ENCODE results near the gene RMDN2.

DNA sequence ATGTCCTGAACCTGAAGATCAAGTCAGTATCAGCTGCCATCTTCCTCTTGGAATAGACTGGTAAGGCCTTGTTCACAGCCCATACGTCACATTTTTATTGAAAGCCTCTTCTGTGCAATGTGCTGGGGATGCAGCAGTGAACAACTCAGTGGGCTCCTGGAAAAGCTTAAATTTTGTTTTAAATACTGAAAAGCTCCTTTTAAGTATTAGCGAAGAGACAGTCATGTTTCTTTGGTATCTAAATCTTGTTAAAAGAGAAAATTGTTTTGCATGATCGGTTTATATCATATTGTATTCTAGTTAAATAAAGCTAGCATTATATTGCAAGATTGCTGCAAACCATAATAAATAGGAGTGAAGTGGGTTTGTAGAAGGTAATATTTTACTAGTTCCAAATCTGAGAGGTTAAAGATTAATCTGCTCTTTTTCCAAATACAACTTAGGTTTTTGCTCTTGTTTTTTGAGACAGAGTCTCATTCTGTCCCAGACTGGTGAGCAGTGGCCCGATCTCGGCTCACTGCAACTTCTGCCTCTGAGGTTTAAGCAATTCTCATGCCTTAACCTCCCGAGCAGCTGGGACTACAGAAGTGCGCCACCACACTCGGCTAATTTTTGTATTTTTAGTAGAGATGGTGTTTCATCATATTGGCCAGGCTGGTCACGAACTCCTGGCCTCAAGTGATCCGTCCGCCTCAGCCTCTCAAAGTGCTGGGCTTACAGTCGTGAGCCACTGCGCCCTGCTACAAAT lies 1.6 kb upstream of the RMDN2 start:
- TF ChIP-seq CTCF (IDR thresholded peaks at IDR 0.05; ENCODE audit: low read length): no peak
- TF ChIP-seq EZH2 (IDR thresholded peaks at IDR 0.05; ENCODE audit: borderline replicate concordance, low read length): no peak
